ENCODE measurements around the gene DPP6.

GRCh38 chr7:154859747-154860620 is 807.8 kb downstream of the DPP6 start:
- TF ChIP-seq CTCF (IDR thresholded peaks at IDR 0.05) (no peak), POLR2A (IDR thresholded peaks at IDR 0.05) (no peak)
